ENCODE measurements around the gene KLK10. TPM values are rescaled to one million over a fixed set of nuclear protein-coding genes. Genes with fewer than 3 reads are reported as not detected.
"Not testable (repeated sequence)": the region's sequence is repeated elsewhere in the genome, so short reads cannot be mapped to it uniquely, and the experiment has no call there.

The KLK10 gene
- total RNA-seq, 2 donors from 2014 or later = not detected

DNA sequence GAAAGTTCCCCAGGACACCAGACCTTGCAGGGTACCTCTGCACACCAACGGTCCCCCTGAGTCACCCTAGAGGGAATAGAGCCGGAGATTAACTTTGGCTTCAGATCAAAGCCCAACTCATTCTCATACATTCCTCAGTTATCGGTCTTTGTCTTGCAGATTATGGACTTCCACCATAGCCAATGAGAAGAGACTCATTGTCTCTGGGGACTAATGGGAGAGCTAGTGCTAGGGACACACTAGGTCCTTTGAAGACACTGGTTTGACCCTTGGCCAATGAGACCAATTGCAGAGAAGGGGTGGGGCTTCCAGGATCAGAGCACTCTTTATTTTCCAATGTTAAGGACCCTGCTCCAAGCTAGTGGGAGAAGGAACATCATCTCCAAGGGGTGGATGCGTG, 41.9 kb downstream of the KLK10 start:
- intact Hi-C loops (cut with DNase I) = no loop called here
- DNase-seq (ENCODE audit: low spot score) = no peak

DNA sequence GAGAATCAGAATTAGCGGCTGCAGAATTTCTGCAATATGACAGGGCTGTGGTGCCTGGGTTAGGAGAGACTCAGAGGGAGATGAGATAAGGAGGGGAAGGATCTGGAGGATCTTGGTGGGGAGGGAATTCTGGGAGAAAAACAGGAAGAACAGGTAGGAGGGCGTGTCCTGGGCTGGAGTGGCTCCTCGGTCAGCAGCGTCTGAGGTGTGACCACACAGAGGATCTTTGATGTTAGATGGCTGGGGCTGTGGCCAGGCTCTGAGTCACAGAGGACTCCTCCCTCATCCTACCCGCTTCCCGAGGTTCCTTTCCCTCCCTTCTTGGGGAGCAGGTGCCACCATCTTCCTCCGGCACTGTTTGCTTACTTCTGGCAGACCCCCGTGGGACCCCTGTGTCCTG, 43.7 kb downstream of the KLK10 start:
- no peak for DNase-seq (ENCODE audit: low spot score)
- intact Hi-C loops (cut with DNase I) = no loop called here

DNA sequence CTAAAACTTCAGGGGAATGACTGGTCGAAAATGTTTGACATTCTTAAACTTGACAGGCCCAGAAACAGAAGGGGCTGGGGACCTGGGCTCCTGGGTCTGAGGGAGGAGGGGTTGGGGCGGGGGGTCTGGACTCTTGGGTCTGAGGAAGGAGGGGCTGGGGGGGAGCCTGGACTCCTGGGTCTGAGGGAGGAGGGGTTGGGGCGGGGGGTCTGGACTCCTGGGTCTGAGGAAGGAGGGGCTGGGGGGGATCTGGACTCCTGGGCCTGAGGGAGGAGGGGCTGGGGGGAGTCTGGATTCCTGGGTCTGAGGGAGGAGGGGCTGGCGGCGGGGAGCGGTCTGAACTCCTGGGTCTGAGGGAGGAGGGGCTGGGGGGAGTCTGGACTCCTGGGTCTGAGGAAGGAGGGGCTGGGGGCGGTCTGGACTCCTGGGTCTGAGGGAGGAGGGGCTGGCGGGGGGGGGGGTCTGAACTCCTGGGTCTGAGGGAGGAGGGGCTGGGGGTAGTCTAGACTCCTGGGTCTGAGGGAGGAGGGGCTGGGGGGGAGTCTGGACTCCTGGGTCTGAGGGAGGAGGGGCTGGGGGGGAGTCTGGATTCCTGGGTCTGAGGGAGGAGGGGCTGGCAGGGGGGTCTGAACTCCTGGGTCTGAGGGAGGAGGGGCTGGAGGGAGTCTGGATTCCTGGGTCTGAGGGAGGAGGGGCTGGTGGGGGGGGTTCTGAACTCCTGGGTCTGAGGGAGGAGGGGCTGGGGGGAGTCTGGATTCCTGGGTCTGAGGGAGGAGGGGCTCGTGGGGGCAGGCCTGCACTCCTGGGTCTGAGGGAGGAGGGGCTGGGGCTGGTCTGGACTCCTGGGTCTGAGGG, 44.6 kb downstream of the KLK10 start:
- intact Hi-C loops (cut with DNase I) = no loop called here
- no peak for DNase-seq (ENCODE audit: low spot score)

DNA sequence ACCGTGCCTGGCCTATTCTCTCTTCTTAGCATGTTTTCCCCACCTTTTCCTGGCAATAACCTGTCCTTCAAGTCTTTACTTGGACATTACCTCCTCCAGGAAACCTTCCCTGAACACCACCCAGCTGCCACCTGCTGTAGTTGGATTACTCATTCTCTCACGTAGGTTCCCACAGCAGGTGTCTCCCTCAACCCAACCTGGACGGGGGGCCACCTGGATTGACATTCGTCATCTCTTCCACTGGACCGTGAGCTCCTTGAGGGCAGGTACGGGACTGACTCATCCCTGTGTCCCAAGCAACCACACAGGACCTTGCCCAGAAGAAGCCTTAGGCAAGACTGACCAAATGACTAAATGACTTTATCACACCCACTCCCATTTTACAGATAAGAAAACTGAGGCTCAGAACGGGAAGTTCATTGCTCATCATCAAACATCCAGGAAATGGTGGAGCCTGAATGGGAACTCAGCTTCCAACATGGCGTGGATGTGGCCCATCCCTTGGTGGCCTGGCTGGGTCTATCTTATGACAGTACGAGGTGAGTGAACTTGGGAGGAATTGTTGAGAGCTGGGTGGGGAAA, 46.6 kb downstream of the KLK10 start:
- intact Hi-C loops (cut with DNase I) = no loop called here
- DNase-seq (ENCODE audit: low spot score) = no peak

DNA sequence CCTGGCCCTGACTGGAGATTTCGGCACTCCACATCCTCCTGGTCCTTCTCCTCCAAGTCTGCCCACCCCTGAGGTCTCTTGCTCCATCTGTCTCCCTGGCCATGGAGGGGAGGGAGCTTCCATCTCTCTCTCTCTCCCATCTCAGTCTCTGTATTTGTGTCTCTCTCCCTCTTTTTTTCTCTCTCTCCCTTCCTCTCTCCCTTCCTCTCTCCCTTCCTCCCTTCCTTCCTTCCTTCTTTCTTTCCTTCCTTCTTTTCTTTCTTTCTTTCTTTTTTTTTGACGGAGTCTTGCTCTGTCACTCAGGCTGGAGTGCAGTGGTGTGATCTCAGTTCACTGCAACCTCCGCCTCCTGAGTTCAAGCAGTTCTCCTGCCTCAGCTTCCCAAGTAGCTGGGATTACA, 49.7 kb downstream of the KLK10 start:
- DNase-seq (ENCODE audit: low spot score); intact Hi-C loops (cut with DNase I): not testable (repeated sequence)

DNA sequence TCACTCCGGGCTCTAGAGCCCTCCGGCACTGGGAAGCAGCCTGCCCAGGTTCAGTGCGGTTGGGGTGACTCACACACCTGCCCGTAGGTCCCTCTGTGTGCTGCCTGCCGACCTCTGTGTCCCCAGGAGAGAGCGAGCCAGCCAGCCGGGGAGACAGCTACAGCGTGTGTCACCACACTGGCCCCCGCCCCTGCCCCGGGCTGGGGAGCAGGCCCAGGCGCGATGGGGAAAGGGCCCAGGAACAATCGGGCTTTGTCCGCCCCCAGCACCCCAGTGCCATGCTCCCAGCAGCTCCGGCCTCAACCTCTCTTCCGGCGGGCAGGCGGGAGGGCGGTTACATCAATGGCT, 50.1 kb downstream of the KLK10 start, which contains the start of gene KLK6:
Gene KLK6 (minus strand): TSS at position 179 of the 348 bp plus-strand sequence. CDS start 1,487 bp downstream, outside the sequence.
- DNase-seq (ENCODE audit: low spot score) = no peak
- intact Hi-C loops (cut with DNase I) = no loop called here

DNA sequence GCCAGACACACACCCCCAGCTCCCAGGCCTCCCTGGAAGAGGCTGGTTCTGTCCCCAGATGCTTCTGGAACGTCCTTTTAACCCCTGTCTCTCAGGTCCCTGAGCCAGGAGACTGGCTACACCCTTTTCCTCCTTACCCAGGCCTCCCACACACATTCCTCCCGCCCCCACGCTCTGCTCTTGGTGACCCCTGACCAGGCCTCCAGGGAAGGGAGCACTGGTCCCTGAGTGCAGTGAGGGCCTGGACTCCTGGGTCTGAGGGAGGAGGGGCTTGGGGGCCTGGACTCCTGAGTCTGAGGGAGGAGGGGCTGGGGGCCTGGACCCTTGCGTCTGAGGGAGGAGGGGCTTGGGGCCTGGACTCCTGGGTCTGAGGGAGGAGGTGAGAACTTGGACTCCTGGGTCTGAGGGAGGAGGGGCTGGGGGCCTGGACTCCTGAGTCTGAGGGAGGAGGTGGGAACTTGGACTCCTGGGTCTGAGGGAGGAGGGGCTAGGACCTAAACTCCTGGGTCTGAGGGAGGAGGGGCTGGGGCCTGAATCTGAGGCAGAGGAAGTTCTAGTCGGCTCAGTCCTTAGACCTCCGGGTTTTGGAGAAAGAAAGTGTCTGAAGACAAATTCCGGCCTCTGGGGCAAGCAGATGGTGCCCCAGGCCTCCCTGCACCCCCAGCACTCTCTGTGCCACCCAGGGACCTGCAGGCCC, 50.6 kb downstream of the KLK10 start:
- intact Hi-C loops (cut with DNase I) = no loop called here
- DNase-seq (ENCODE audit: low spot score) = no peak

DNA sequence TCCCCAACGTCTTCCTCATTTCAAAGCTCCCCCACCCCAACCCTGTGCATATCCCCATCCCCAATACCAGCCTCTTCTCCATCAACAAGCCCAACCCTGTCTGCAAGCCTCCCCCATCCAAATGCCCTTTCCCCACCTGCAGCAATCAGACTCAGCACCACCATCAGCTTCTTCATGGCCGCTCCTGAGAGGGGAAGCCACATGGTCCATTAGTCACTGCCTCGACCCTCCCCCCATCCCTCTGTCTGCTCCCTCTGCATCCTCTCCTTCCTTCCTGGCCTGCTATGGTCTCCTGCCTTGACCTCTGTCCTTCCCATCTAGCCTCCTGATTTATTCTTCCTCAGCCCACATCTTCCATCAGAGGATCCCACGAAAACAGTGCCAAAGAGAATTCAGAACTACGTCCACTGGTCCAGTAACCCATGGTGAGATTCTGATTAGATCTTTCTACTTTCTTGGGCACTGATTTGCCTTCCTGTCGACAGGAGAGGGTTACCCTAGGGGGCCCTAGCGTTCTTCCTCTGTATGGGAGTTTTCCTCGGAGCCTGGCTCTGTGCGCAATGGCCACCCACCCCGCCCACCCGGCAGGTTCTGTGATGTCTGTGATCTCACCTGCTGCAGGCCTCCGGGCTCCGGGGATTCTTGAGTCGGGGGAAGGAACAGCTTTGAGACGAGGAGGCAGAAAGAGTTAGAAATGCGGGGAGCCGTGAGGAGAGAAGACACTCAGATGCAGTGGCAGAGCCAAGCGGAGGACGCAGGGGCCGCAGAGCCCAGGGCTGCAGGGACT, 51.4 kb downstream of the KLK10 start:
- intact Hi-C loops (cut with DNase I) = no loop called here
- DNase-seq (ENCODE audit: low spot score) = no peak

DNA sequence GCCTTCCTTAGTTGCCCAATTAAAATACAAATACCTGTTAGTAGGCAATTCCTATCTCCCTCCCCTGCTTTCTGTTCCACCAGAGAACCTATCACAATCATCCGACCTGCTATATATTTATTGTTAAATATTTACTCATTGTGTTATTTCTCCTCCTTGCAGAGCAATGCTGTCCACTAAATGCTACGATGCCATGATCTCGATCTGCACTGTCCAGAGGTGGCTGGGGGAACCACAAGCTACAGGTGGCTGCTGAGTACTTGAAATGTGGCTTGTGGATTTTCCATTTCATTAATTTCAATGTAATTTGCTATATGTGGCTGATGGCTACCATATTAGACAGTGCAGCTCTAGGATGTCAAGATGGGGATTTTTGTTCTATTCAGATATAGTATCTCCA, 55.2 kb downstream of the KLK10 start:
- intact Hi-C loops (cut with DNase I) = no loop called here
- DNase-seq (ENCODE audit: low spot score) = no peak

DNA sequence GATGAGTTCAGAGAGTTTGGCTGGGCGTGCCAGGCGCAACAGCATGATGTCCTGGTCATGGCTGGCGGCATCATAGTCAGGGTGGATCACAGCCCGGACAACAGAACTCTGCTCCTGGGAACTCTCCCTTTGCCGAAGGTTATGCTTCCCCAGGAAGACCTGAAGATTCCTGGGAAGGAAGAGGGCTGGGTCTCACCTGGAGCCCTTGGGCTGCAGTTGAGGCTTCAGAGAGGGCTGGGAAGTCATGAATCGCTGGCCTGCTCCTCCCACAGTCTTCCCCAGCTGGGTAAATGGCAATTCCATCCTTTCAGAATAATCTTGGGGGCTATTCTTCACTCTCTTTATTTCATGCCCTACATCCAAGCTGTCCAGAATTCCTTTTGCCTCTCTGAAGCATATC, 56.1 kb downstream of the KLK10 start:
- intact Hi-C loops (cut with DNase I) = no loop called here
- no peak for DNase-seq (ENCODE audit: low spot score)

Other genes starting within 250 kb of the KLK10 start
- gene GPR32, start 249.2 kb downstream of the KLK10 start, total RNA-seq = not detected
- not detected for gene ACP4, start 229.3 kb downstream of the KLK10 start, total RNA-seq
- under 1 TPM in 1 of 2 donors, not detected in 1; 0.67 TPM for gene KLK1, start 195.9 kb downstream of the KLK10 start, total RNA-seq
- gene KLK15, start 186.1 kb downstream of the KLK10 start, total RNA-seq = not detected
- not detected for gene KLK3, start 164.8 kb downstream of the KLK10 start, total RNA-seq
- not detected for gene KLK2, start 146.3 kb downstream of the KLK10 start, total RNA-seq
- not detected for gene KLK4, start 108.3 kb downstream of the KLK10 start, total RNA-seq
- gene KLK5, start 66.7 kb downstream of the KLK10 start, total RNA-seq = not detected
- not detected for gene KLK6, start 50.1 kb downstream of the KLK10 start, total RNA-seq
- gene KLK7, start 35.8 kb downstream of the KLK10 start, total RNA-seq = not detected
- gene KLK8, start 18.1 kb downstream of the KLK10 start, total RNA-seq = not detected
- gene KLK11, start 6.9 kb upstream of the KLK10 start, total RNA-seq = not detected
- not detected for gene KLK12, start 15.3 kb upstream of the KLK10 start, total RNA-seq
- gene KLK13, start 45.4 kb upstream of the KLK10 start, total RNA-seq = not detected
- gene KLK14, start 63.2 kb upstream of the KLK10 start, total RNA-seq = not detected
- 1 to 10 TPM; 3.7 to 5.0 TPM for gene CTU1, start 88.7 kb upstream of the KLK10 start, total RNA-seq
- 10 to 100 TPM in 1 of 2 donors, 1 to 10 TPM in 1; 8.7 to 12.6 TPM for gene SIGLEC9, start 105.2 kb upstream of the KLK10 start, total RNA-seq
- 1 to 10 TPM; 1.8 to 5.5 TPM for gene SIGLEC7, start 122.6 kb upstream of the KLK10 start, total RNA-seq
- 10 to 100 TPM in 1 of 2 donors, 1 to 10 TPM in 1; 10.0 to 17.4 TPM for gene CD33, start 205.4 kb upstream of the KLK10 start, total RNA-seq
- gene SIGLECL1, start 231.4 kb upstream of the KLK10 start, total RNA-seq = not detected

Measured in posterior vena cava (tissue), 2 donors.